Measurements from ENCODE around the gene GIGYF1.
"Not testable (repeated sequence)": the region's sequence is repeated elsewhere in the genome, so short reads cannot be mapped to it uniquely, and the experiment has no call there.

The GIGYF1 gene

GRCh38 chr7:100710452-100710851 lies 16.4 kb upstream of the GIGYF1 start:
- no peak for DNase-seq (ENCODE audit: low read depth in 2 of 2)

GRCh38 chr7:100708395-100708794 lies 14.3 kb upstream of the GIGYF1 start:
- no peak for DNase-seq (ENCODE audit: low read depth in 2 of 2)

GRCh38 chr7:100706672-100707311 lies 12.7 kb upstream of the GIGYF1 start:
- no peak for DNase-seq (ENCODE audit: low read depth in 2 of 2)

- DNase-seq (ENCODE audit: low read depth in 2 of 2): peak; percentile 99
Observed at GRCh38 chr7:100705753-100706671, 12.0 kb upstream of the GIGYF1 start, which contains the start of gene POP7. POP7 (plus strand) TSS chr7:100706121; CDS start chr7:100706831, 710 bp downstream.

DNA sequence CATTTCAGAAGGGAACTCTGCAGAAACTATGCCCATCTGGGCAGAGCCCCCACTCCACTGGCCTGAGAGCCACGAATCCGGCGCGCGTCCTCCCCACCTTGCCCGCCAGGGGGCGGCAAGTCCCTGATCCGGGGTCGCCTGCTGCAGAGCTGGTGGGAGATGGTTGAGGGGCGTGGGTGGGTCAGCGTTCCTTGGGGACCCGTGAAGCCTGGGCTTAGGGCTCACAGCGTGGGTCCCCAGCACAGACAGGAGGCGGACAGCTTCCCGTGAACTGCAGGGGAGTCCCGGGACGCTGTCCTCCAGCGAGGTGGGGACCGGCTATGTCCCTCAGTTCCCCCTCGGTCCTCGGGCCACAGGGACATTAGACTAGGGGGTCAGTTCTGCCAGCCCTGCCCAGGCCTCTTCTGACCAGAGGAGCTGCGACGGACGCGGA lies 11.3 kb upstream of the GIGYF1 start:
- peak; percentile 72 for DNase-seq (ENCODE audit: low read depth in 2 of 2)

DNA sequence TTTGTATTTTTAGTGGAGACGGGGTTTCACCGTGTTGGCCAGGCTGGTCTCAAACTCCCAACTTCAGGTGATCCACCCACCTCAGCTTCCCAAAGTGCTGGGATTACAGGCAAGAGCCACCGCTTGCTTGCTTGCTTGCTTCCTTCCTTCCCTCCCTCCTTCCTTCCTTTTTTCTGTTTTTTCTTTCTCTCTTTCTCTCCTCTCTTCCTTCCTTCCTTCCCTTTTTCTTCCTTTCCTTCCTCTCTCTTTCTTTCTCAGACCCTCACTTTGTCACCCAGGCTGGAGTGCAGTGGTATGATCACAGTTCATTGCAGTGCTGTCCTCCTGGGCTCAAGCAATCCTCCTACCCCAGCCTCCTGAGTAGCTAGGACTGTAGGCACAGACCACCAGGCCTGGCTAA lies 7.0 kb upstream of the GIGYF1 start:
- DNase-seq (ENCODE audit: low read depth in 2 of 2): not testable (repeated sequence)

DNA sequence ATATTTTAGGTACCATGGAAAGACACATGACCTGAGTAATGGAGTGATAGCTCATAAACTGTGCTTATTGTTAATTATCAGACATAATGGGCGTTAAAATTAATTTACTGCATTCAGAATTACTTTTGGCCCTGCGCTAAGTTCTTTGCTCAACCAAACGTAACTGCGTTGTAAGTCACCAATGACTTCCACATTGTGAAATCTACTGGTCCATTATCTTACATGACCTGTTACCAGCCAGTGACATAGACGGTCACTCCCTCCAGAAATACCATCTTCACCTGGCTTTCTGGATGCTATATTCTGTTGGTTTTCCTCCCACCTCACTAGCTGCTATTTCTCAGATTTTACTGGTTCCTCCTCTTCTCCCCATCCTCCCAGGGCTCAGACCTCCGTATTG lies 5.0 kb upstream of the GIGYF1 start:
- DNase-seq (ENCODE audit: low read depth in 2 of 2): no peak

- DNase-seq (ENCODE audit: low read depth in 2 of 2): no peak
Observed at GRCh38 chr7:100696123-100696521, 2.1 kb upstream of the GIGYF1 start.

GRCh38 chr7:100693312-100694097 lies 545 bp downstream of the GIGYF1 start:
- DNase-seq (ENCODE audit: low read depth in 2 of 2): no peak

DNA sequence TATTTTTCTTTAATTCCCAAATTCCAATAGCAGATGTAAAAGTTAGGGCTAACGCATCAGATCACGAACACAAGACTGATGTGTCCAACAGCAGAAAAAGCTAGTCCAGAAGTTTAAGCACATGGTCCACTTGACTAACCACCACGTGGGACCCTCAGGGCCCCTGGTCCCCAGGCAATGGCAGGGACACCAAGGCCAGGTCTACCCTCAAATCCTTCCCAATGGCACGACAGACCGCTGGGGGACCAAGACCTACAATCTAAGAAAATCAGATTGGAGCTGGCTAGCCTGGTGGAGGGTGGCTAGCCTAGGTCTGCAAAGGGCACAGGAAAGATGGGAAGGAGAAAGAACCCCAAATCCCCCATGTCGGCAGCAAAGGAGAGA lies 1.5 kb downstream of the GIGYF1 start:
- no peak for DNase-seq (ENCODE audit: low read depth in 2 of 2)

DNA sequence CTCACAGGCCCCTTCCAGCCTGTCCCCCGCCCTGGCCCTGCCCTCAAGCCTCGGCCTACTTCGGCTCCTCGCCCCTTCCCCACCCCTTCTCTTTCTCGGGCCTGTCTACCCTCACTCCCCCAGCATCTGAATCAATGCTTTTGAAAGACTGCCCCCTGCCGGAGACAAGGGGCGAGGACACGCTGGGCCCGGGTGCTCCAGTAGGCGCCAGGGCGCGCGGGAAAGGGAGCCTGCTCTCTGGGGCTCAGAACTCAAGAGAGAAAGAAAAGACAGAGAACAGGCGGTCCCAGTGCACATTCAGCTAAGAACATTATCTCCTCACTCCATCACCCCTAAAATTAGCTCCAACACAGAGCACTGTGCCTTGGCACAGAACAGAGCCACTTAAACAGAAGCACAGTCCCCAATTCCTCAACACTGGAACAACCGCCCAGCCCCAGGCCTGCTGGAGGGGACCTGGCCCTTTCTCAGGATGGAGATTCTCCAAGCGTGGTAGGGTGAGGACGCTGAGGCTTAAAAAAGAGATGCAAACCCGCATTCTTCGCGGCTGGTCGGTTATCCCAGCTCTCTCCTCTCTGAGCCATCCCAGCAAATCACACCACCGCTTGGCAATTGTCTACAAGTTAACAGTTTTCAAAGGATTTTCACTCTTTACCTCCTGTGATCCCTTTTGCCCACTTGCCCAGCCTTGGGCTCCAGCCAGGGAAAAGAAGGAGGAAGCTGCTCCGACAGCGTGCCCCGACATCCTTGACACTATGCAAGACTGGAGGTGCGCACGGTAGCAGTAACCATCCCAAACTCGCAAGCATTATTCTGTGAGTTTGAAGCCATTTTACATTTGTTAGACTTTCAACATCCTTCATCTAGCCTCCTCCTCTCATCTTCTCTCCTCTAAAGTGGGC lies 2.1 kb downstream of the GIGYF1 start:
- peak; percentile 57 to 61 for DNase-seq (ENCODE audit: low read depth in 2 of 2)

DNA sequence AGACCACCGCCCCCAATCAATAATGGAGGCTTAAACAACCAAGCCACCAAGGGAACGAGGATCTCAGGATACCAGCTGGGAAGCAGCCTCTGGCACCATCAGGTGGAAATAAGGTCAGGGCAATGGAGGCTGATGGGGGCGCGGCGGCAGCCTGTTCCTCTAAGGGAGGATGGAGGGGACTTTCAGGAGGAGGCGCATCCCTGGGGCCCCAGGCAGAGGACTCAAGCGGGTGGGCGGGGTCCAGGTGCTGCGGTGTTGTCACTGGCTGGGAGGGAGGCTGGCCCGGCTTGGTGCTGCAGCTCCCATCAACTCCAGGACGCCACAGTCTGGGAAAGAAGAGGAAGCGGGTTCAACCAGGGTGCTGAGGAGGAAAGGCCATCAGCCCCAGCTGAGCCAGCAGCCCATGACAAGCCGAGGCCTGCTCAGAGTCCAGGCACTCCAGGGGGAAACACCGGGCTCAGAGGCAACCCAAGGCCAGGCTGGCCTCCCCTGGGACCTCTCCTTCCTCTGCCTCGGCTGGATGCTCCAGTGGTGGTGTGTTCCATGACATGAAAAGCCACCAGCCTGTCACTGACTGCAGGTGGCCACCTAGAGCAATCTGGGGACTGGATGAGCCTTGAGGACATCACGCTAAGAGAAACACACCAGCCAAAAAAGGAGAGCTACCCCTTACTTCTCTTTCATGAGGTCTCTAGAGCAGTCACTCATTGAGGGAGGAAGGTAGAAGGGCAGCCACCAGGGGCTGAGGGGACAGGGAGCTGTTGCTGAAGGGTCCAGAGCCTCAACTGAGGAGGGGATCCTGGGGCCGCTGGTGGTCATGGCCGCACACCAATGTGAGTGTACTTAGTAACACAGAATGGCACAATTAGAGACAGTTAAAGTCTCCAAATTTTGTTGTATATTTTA lies 4.6 kb downstream of the GIGYF1 start:
- DNase-seq (ENCODE audit: low read depth in 2 of 2): no peak

- no peak for DNase-seq (ENCODE audit: low read depth in 2 of 2)
Observed at GRCh38 chr7:100688326-100688860, 5.7 kb downstream of the GIGYF1 start.

DNA sequence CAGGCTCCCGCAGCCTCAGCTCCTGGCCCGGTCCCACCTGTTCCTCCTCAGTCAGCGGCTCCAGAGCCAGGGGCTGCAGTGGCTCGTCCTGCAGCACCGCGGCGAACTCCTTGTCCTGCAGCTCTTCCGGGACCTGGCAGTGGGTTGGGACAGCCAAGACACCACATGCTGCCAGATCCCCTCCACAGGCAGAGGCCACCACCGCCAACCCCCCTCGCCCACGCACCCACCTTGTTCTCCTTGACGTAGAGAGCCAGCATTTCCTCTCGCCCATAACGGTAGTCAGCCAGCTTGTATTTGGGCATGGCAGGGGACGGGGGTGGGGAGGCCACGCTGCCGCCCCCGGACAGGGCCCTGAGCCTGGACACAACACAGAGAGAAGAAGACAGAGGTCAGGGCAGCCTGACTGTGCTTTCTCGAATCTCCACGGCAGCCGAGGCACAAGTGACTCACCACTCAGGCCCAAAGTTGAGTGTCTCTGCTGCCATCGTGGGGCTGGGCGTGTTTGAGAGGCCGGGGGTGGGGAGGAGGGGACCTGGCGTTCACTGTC lies 6.2 kb downstream of the GIGYF1 start:
- DNase-seq (ENCODE audit: low read depth in 2 of 2): no peak

GRCh38 chr7:100687261-100687660 lies 6.8 kb downstream of the GIGYF1 start:
- no peak for DNase-seq (ENCODE audit: low read depth in 2 of 2)

- no peak for DNase-seq (ENCODE audit: low read depth in 2 of 2)
Observed at GRCh38 chr7:100686822-100687211, 7.2 kb downstream of the GIGYF1 start.

- DNase-seq (ENCODE audit: low read depth in 2 of 2): no peak
Observed at GRCh38 chr7:100686201-100686821, 7.7 kb downstream of the GIGYF1 start.

DNA sequence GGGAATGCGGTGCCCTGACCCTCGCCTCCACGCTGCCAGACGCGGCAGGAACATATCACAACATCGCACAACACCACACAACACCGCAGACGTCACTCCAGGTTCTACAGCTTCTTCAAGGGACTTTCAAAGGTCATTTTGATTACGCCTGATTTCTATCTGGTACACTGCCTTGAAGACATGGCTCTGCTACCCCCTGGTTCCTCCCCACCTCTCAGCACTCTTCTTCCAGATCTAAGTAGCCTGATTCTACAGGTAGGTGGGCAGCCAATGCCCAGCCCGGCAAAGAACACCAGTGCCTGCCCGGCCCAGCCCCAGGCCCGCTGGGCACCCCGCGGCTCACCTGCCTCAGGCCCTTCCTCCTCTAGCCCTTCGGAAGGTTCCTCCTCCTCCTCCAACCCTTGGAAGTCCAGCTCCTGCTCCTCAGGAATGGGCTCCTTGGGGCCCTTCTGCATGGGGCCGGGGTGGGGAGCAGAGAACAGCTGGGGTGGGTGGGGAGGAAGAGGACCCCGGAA lies 8.4 kb downstream of the GIGYF1 start:
- DNase-seq (ENCODE audit: low read depth in 2 of 2): no peak

All from stimulated activated CD8-positive, alpha-beta memory T cell treated with anti-CD3 and anti-CD28 coated beads, Interleukin-15, amount 100 ng/mL, for 48 hours (primary cell).